Measurements from ENCODE around the gene TRIP10. TPM values are rescaled to one million over a fixed set of nuclear protein-coding genes. Genes with fewer than 3 reads are reported as not detected.

The TRIP10 gene
- total RNA-seq, 2 donors from 2014 or later, result 23.1 to 31.9 TPM

GRCh38 chr19:6699935-6700334 is 39.5 kb upstream of the TRIP10 start:
- no peak overlapping the region for H3K27ac ChIP-seq
- H3K27me3 ChIP-seq, result no peaks in the 10 kb centered on the region
- ATAC-seq (no peak), DNase-seq (no peak)
- no peaks in the 10 kb centered on the region for H3K4me1 ChIP-seq
- H3K9me3 ChIP-seq, result no peaks in the 10 kb centered on the region
- intact Hi-C loops (cut with DNase I), result no loop called here
- H3K4me3 ChIP-seq, result no peak overlapping the region
- TF ChIP-seq CTCF (IDR thresholded peaks at IDR 0.05), result no peak
- TF ChIP-seq POLR2A (IDR thresholded peaks at IDR 0.05), result no peak
- peaks cover 0 to 17% of the 10 kb centered on the region in 2 donors for H3K36me3 ChIP-seq (replicated peaks in 1 of 2; ENCODE audit: insufficient read depth in 1 of 2, low read depth in 2 of 2)

GRCh38 chr19:6700586-6701316 is 38.7 kb upstream of the TRIP10 start:
- H3K27me3 ChIP-seq, result no peaks in the 10 kb centered on the region
- intact Hi-C loops (cut with DNase I), result no loop called here
- WGBS, 2 donors, result 79 to 80% methylated on average over 8 of the region's 8 CpGs

GRCh38 chr19:6705931-6706632 is 33.4 kb upstream of the TRIP10 start:
- no peaks in the 10 kb centered on the region for H3K9me3 ChIP-seq
- ATAC-seq (no peak), DNase-seq (no peak)
- H3K4me3 ChIP-seq, result no peak overlapping the region
- H3K27ac ChIP-seq, result no peak overlapping the region
- H3K4me1 ChIP-seq, result peaks cover 5% of the 10 kb centered on the region
- intact Hi-C loops (cut with DNase I), result no loop called here
- no peak for TF ChIP-seq POLR2A (IDR thresholded peaks at IDR 0.05)
- no peak for TF ChIP-seq CTCF (IDR thresholded peaks at IDR 0.05)
- H3K27me3 ChIP-seq, result no peaks in the 10 kb centered on the region
- H3K36me3 ChIP-seq (replicated peaks in 1 of 2; ENCODE audit: insufficient read depth in 1 of 2, low read depth in 2 of 2), result peaks cover 9 to 16% of the 10 kb centered on the region in 2 donors
- 78 to 86% methylated on average over 10 to 11 of the region's 11 CpGs for WGBS, 2 donors

More at GRCh38 chr19:6700586-6701316, 38.7 kb upstream of the TRIP10 start:
- DNase-seq, result no peak
- H3K27ac ChIP-seq, result no peak overlapping the region
- H3K4me3 ChIP-seq, result no peak overlapping the region
- TF ChIP-seq CTCF (IDR thresholded peaks at IDR 0.05), result no peak
- TF ChIP-seq POLR2A (IDR thresholded peaks at IDR 0.05), result no peak
- H3K9me3 ChIP-seq, result no peaks in the 10 kb centered on the region
- H3K36me3 ChIP-seq (replicated peaks in 1 of 2; ENCODE audit: insufficient read depth in 1 of 2, low read depth in 2 of 2), result peaks cover 0 to 17% of the 10 kb centered on the region in 2 donors
- ATAC-seq, result no peak
- no peaks in the 10 kb centered on the region for H3K4me1 ChIP-seq

- H3K9me3 ChIP-seq, result no peaks in the 10 kb centered on the region
- ATAC-seq (peak; percentile 15), DNase-seq (no peak)
- peaks cover 5% of the 10 kb centered on the region for H3K4me1 ChIP-seq
- intact Hi-C loops (cut with DNase I), result no loop called here
- TF ChIP-seq POLR2A (IDR thresholded peaks at IDR 0.05) (no peak), CTCF (IDR thresholded peaks at IDR 0.05) (no peak)
- peaks cover 9 to 16% of the 10 kb centered on the region in 2 donors for H3K36me3 ChIP-seq (replicated peaks in 1 of 2; ENCODE audit: insufficient read depth in 1 of 2, low read depth in 2 of 2)
- no peak overlapping the region for H3K4me3 ChIP-seq
- WGBS, 2 donors, result 50 to 58% methylated on average over 2 to 3 of the region's 3 CpGs
- no peaks in the 10 kb centered on the region for H3K27me3 ChIP-seq
- H3K27ac ChIP-seq, result no peak overlapping the region
Measured at GRCh38 chr19:6706633-6706958, 32.9 kb upstream of the TRIP10 start.
